HepG2 (cell line): ENCODE data around the gene GGA1. TPM values are rescaled to one million over a fixed set of nuclear protein-coding genes. Genes with fewer than 3 reads are reported as not detected.

Experiments used
- BCL3 ChIP-seq: sonication (generic); formaldehyde crosslinking; IDR thresholded peaks from 2 replicates; pipeline ENCODE4 v1.5.1; 2020; ENCODE audit warnings: mild to moderate bottlenecking, missing genetic modification reagents, moderate library complexity
- GATA4 ChIP-seq: sonication (generic); IDR thresholded peaks from 2 replicates; pipeline ENCODE4 v1.6.1; 2016; ENCODE audit warnings: antibody characterized with exemption, low read depth, borderline replicate concordance
- HDAC6 ChIP-seq: fragments of 200-600 bp; sonication (generic); IDR thresholded peaks from 2 replicates; pipeline ENCODE4 v1.7.0; 2017; ENCODE audit warnings: mild to moderate bottlenecking, antibody characterized with exemption, low read length, low read depth
- HMGXB3 ChIP-seq: sonication (generic); formaldehyde crosslinking; IDR thresholded peaks from 2 replicates; pipeline ENCODE4 v1.4.0; 2020; ENCODE audit warnings: missing genetic modification reagents, borderline replicate concordance
- HNRNPUL1 ChIP-seq: fragments of 200-400 bp; formaldehyde crosslinking; IDR thresholded peaks from 2 replicates; pipeline ENCODE4 v1.6.1; 2017; ENCODE audit warnings: low read depth, mild to moderate bottlenecking, low read length, moderate library complexity
- KLF9 ChIP-seq: IDR thresholded peaks from 2 replicates; pipeline ENCODE4 v1.6.1; 2016; ENCODE audit warnings: low read depth
- NR0B2 ChIP-seq: sonication (generic); formaldehyde crosslinking; IDR thresholded peaks from 2 replicates; pipeline ENCODE4 v1.4.0; 2020; ENCODE audit warnings: mild to moderate bottlenecking, missing genetic modification reagents
- PCBP1 ChIP-seq: fragments of 200-400 bp; formaldehyde crosslinking; IDR thresholded peaks from 2 replicates; pipeline ENCODE4 v1.6.1; 2017; ENCODE audit warnings: mild to moderate bottlenecking, low read depth, low read length, borderline replicate concordance
- REST ChIP-seq, 2 experiments: IDR thresholded peaks; 2 replicates each; pipeline ENCODE4 v1.6.1; 2011 to 2012; ENCODE audit warnings: low read length in 2 of 2, borderline replicate concordance in 1 of 2, low read depth in 1 of 2, mild to moderate bottlenecking in 1 of 2, moderate library complexity in 1 of 2
- SMARCC2 ChIP-seq: fragments of 450-650 bp; IDR thresholded peaks from 2 replicates; pipeline ENCODE4 v1.6.1; 2017; ENCODE audit warnings: antibody characterized with exemption, mild to moderate bottlenecking
- TEAD3 ChIP-seq: optimal IDR thresholded peaks from 2 replicates; pipeline ENCODE3; 2016; ENCODE audit warnings: borderline replicate concordance
- TFDP2 ChIP-seq: sonication (generic); formaldehyde crosslinking; IDR thresholded peaks from 2 replicates; pipeline ENCODE4 v1.4.0; 2020; ENCODE audit warnings: missing genetic modification reagents
- ZNF3 ChIP-seq: IDR thresholded peaks from 2 replicates; pipeline ENCODE4 v1.7.0; 2017; ENCODE audit warnings: inconsistent platforms
- ZNF580 ChIP-seq: IDR thresholded peaks from 2 replicates; pipeline ENCODE4 v1.6.1; 2016; ENCODE audit warnings: low read depth, borderline replicate concordance
- ZNF597 ChIP-seq: sonication (generic); formaldehyde crosslinking; IDR thresholded peaks from 2 replicates; pipeline ENCODE4 v1.5.0; 2020; ENCODE audit warnings: missing genetic modification reagents
- polyA plus RNA-seq, 8 experiments: library from polyadenylated mRNA; depleted of rRNA in 3 of 8; stranded (reverse) in 7 of 8; unstranded in 1 of 8; fragments of >200 nt; fragmentation: Illumina TruSeq in 4 of 8; extraction: Trizol in 4 of 8; gene quantifications; 2 replicates each; pipeline versions ENCODE4 v1.2.1 to v1.2.3, GENCODE V29; 2011 to 2016; ENCODE audit warnings: low read depth in 4 of 8, missing spikeins in 1 of 8, mixed read lengths in 1 of 8; ENCODE audit not compliant: insufficient read depth in 1 of 8
- total RNA-seq, 5 experiments: library from RNA; depleted of rRNA; stranded (reverse); fragments of >200 nt; fragmentation: Illumina TruSeq; extraction: Trizol; gene quantifications; 2 replicates each; pipeline ENCODE4 v1.2.3, GENCODE V29; 2016; ENCODE audit warnings: low read depth in 1 of 5

The GGA1 gene
- total and polyA plus RNA-seq, 2 of the 13 experiments (the other 11 are each of a cell fraction or from before 2014, with no cell fraction given), result 29.1 to 87.2 TPM

GRCh38 chr22:37561212-37562048, 47.2 kb upstream of the GGA1 start (continued):
- TF ChIP-seq ZNF597 (CRISPR knock-in tag) (no peak), KLF9 (CRISPR knock-in tag) (no peak; the same call in 1 of the 2 replicates), HDAC6 (no peak), TFDP2 (CRISPR knock-in tag) (peak; percentile 86), SMARCC2 (no peak), TEAD3 (CRISPR knock-in tag) (peak; percentile 83), NR0B2 (peak; percentile 64; the same call in 1 of the 2 replicates), BCL3 (CRISPR knock-in tag) (peak; percentile 53), REST (IDR thresholded peaks at IDR 0.05; ENCODE audit: borderline replicate concordance in 1 of 2, low read depth in 1 of 2, low read length in 2 of 2) (peak in 1 of 2 experiments; percentile 51; a peak in 1 of 4 replicates), HNRNPUL1 (no peak), HMGXB3 (CRISPR knock-in tag) (peak; percentile 68; the same call in 1 of the 2 replicates), ZNF580 (CRISPR knock-in tag) (0 out of 2 replicates have a peak, but pooled peaks have one; percentile 61), ZNF3 (CRISPR knock-in tag) (no peak), PCBP1 (no peak; the same call in 1 of the 2 replicates), GATA4 (no peak)
